Epidermal melanocyte (primary cell): ENCODE measurements around the gene PLSCR3.

Experiments used
- DNase-seq: peaks from one replicate; pipeline ENCODE4 v3.0.0; 2011; ENCODE audit warnings: low spot score; ENCODE audit not compliant: insufficient read length

Gene PLSCR3

DNA sequence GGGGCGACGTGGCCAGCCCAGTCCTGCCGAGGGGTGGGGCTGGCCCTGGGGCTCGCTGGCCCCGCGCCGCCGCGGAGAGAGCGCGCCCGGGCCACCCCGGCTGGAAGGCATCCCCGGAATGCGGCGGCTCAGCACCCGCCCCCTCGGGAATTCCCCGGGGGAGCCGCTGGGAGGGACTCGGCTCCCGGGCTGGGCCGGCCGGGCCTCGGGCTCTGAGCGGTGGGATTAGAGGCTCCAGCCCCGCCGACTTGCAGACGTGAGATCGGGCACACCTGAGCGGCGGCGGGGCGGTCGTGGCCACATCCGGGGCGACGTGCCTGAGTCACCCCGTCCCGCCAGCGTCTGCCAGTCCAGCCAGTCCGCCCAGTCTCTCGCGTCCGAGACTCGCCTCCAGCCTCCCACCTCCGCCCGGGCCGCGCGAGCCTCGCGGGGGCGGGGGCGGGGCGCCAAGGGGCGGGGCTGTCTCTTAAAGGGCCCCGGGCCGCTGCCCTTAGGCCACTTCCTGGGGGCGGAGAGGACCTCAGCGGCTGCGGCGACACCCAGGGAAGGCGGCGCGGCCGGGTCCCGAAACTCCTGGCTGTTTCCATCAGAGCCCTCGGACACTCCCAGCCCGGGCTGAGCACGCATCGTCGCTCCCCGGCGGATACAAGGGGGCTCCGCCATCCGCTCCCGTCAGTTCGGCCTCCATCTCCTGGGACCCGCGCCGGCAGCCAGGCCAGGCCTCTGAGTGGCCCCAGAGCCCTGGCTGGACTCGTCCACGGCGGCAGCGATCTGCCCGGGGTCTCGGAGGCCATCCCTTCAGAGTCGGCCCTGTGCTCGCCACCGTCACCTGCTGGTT lies 42.4 kb downstream of the PLSCR3 start, which contains the start of gene KCTD11:
Gene KCTD11, plus strand, starts transcription at position 498 of the 838 bp plus-strand sequence.
- DNase-seq: peak; percentile 93

DNA sequence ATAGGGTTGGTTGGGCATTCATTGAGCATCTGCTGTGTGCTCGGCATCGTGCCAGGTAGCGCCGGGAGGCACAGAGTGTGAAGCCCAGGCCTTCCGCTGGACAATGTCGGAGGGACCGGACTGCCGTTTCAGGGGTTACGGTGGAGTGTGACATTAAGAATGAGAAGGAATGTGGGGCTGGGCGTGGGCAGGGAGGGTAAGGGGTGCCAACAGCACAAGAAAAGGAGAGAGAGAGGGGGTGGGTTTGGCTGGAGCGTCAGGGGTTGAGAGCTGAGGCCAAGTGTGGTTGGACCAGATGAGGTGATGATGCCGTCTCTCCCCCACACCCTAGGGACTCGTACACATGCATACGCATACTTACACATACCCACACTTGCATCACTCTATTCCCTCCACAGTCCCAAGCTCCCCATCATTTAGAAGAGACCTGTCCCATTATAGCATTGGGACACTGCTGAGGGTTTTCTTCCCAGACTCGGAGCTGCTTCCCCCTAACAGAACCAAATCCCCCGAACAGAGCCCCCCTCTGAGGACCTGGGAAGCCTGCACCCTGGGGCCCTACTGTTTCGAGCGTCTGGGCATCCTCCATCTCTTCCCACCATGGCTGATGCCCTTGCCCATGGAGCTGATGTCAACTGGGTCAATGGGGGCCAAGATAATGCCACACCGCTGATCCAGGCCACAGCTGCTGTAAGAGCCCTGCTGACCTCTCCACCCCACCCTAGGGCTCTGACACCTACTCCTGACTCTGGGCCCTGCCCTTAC lies 45.7 kb downstream of the PLSCR3 start:
- no peak for DNase-seq

DNA sequence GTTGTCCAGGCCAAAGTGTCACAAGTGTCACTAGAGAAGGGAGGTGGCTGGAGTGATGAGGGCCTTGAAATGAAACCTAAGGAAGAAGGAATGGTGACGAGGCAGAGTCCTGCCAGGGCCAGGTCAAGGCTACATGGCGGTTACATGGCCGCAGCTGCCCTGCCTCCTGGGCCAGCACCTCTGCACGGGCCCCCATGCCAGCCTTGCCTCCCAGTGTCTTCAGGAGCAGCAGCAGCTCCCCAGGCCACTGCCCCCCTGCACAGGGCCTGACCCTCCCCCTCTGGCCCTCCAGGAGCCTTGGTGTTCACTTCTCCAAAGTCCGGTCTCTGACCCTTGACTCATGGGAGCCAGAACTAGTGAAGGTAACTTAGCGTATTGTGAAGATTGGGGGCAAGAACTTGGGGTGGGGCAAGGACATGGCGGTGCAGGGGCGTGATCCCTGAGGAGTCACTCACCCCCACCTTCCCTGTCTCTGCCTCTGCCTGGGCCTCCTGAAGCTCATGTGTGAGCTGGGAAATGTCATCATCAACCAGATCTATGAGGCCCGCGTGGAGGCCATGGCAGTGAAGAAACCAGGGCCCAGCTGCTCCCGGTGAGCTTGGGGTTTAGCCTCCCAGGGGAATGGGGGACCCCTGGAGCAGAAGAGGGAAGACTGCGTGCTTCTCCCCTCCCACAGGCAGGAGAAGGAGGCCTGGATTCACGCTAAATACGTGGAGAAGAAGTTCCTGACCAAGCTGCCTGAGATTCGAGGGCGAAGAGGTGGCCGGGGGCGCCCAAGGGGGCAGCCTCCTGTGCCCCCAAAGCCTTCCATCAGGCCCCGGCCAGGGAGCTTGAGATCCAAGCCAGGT lies 46.5 kb downstream of the PLSCR3 start:
- DNase-seq: no peak

DNA sequence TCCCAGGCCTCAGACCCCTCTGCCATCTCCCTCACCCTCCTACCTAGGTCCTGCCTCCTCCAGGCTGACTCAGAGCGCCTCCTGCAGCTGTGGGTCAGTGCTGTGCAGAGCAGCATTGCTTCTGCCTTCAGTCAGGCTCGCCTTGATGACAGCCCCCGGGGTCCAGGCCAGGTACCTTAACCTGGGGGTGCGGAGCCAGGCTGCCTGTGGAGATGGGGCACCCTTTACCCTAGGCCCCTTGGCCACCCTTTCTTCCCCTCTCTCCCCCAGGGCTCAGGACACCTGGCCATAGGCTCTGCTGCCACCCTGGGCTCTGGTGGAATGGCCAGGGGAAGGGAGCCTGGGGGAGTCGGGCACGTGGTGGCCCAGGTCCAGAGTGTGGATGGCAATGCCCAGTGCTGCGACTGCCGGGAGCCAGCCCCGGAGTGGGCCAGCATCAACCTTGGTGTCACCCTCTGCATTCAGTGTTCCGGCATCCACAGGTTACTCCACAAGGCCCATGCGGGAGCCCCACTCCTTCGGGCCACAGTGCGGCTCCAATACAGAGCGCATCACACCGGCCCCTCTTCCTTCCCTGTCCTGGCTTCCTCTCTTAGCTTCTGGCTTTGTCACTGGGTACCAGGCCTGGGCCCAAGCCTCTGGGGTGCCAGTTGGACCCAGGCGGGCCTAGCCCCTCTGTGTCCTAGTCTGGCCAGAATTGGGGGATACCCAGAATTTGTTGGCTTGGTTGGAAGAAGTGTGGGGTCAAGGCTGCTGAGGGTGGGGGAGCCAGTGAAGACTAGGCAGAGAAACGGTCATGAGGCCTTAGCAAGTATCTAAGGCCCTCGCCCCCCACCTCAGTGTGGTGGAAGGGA lies 47.3 kb downstream of the PLSCR3 start:
- no peak for DNase-seq

DNA sequence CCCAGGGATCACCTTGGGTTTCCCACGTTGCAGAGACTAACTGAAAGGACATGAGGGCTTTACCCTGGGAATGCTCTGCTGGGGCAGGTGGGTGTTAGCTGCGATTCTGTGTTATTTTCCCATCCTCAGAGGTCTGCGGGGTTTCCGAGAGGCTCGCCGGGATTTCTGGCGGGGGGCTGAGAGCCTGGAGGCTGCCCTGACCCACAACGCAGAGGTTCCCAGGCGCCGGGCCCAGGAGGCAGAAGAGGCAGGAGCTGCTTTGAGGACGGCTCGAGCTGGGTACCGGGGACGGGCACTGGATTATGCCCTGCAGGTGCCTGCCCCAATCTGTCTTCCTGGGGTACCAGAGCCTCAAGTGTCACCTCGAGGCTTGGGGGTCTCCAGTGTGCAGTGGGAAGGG lies 51.1 kb downstream of the PLSCR3 start:
- DNase-seq: no peak

DNA sequence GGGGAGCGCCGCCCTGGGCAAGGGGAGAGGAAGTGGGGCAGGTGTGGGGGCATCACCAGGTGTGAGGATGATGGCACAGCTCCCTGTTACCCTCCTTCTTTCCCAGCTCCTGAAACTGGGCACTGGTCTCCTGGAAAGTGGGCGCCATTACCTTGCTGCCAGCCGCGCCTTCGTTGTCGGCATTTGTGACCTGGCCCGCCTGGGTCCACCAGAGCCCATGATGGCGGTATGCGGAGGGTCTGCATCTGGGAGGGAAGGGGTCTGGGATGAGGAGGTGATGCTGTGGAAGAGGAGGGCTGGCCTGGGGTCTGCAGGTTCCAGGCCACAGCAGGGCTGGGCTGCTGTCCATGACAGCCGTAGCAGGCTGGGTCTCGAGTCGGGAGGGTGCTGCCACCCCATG lies 52.5 kb downstream of the PLSCR3 start:
- DNase-seq: no peak

DNA sequence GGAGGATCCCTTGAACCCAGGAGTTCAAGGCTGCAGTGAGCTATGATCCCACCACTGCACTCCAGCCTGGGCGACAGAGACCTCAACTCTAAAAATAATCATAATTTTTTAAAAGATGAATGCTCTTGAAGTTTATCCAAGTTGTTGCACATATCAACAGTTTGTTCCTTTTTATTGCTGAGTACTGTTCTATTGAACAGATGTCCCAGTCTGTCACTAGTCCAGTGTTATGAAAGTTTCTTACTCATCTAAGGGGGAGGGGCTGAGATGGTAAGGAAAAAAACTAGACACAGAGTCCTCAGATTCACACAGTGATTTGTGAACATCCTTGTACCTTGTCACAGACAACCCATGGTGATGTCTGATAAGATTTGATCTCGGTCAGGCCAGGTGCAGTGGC lies 54.1 kb downstream of the PLSCR3 start:
- DNase-seq: no peak
